ENCODE measurements around the gene MLLT1.

DNA sequence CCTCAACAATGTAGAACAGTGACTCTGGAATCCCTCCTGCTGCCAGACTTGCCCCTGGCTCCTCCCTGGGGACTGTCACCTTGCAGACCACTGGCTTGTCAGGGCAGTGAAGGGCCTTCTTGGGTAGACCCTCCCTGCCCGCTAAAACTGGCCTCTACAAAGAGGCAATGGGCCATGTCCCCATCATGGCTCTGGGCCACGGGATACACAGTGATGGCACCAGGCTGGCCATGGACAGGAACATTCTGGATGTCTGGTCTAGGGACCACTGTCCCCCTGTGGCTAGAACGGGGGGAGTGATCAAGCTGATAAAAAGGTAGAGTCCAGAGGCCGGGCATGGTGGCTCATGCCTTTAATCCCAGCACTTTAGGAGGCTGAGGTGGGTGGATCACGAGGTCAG is 83.4 kb downstream of the MLLT1 start:
- TF ChIP-seq, protein P1, sequence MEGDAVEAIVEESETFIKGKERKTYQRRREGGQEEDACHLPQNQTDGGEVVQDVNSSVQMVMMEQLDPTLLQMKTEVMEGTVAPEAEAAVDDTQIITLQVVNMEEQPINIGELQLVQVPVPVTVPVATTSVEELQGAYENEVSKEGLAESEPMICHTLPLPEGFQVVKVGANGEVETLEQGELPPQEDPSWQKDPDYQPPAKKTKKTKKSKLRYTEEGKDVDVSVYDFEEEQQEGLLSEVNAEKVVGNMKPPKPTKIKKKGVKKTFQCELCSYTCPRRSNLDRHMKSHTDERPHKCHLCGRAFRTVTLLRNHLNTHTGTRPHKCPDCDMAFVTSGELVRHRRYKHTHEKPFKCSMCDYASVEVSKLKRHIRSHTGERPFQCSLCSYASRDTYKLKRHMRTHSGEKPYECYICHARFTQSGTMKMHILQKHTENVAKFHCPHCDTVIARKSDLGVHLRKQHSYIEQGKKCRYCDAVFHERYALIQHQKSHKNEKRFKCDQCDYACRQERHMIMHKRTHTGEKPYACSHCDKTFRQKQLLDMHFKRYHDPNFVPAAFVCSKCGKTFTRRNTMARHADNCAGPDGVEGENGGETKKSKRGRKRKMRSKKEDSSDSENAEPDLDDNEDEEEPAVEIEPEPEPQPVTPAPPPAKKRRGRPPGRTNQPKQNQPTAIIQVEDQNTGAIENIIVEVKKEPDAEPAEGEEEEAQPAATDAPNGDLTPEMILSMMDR (IDR thresholded peaks at IDR 0.05): no peak
- no peak for TF ChIP-seq POLR2A (IDR thresholded peaks at IDR 0.05)

Measured in lower leg skin (tissue), 3 donors.